HCT116 (cell line): ENCODE measurements around the gene MT1G. TPM values are rescaled to one million over a fixed set of nuclear protein-coding genes. Genes with fewer than 3 reads are reported as not detected.

ENCODE experiments used
- ATAC-seq: fragments of 200-7000 bp; cut with Tn5 transposase; 2 replicates; pipeline ENCODE4 v1.9.1; 2020; ENCODE audit warnings: mild to moderate bottlenecking, moderate library complexity
- BruUV-seq: library from RNA; stranded (reverse); fragments of 400-500 nt; replicated peaks from 2 replicates; lab custom pipeline; 2021; lab: Mats Ljungman, UMichigan
- CTCF ChIA-PET: fragments of 300-600 bp; sonication (Branson Sonifier 250); formaldehyde crosslinking; loops from one replicate; lab custom pipeline; 2021; ENCODE audit warnings: antibody characterized with exemption; lab: Charles Lee
- POLR2A ChIA-PET: fragments of 300-600, 350-600 bp; sonication (Branson Sonifier 250); formaldehyde crosslinking; loops from one replicate; lab custom pipeline; 2021; ENCODE audit warnings: antibody characterized with exemption; lab: Charles Lee
- RAD21 ChIA-PET, 2 experiments: fragments of 300-600 bp; sonication (Branson Sonifier 250); formaldehyde crosslinking; loops; one replicate each; lab custom pipeline; 2023; ENCODE audit warnings: low total read pairs in 2 of 2; ENCODE audit not compliant: uncharacterized antibody in 2 of 2, unreplicated experiment in 2 of 2, low non-redundant PET in 1 of 2; lab: Charles Lee
- DNase-seq: peaks from one replicate; pipeline ENCODE4 v3.0.0-alpha.2; 2010; ENCODE audit warnings: low read depth, low spot score
- H2AFZ ChIP-seq: fragments of 200-600 bp; shearing (Covaris generic), sonication (generic); 2 replicates; pipeline ENCODE4 v1.6.1; 2017; ENCODE audit warnings: low read depth, mixed run types, mixed read lengths, antibody characterized with exemption, low read length; ENCODE audit not compliant: poor library complexity, severe bottlenecking
- H3K27ac ChIP-seq: 2 replicates; pipeline ENCODE4 v1.5.1; 2012; ENCODE audit warnings: low read depth, low read length
- H3K27me3 ChIP-seq: fragments of 200-600 bp; sonication (generic); 2 replicates; pipeline ENCODE4 v1.6.1; 2016; ENCODE audit warnings: mixed run types, low read length, mixed read lengths; ENCODE audit not compliant: insufficient read depth
- H3K36me3 ChIP-seq, 2 experiments: fragments of 200-500 bp in 1 of 2; fragments of 200-600 bp in 1 of 2; sonication (Bioruptor generic) in 1 of 2; sonication (generic) in 1 of 2; 2 replicates each; pipeline versions ENCODE4 v1.5.1 to v1.6.1; 2014 to 2016; ENCODE audit warnings: low read length in 2 of 2, inconsistent platforms in 1 of 2, mixed read lengths in 1 of 2, mixed run types in 1 of 2; ENCODE audit not compliant: insufficient read depth in 2 of 2, control insufficient read depth in 1 of 2
- H3K4me1 ChIP-seq, 2 experiments: fragments of 200-600 bp in 1 of 2; sonication (generic) in 1 of 2; 2 replicates each; pipeline versions ENCODE4 v1.5.1 to v1.6.1; 2012 to 2017; ENCODE audit warnings: low read length in 2 of 2, inconsistent platforms in 1 of 2, mild to moderate bottlenecking in 1 of 2, mixed read lengths in 1 of 2, mixed run types in 1 of 2, moderate library complexity in 1 of 2; ENCODE audit not compliant: insufficient read depth in 2 of 2, control insufficient read depth in 1 of 2
- H3K4me2 ChIP-seq: fragments of 200-600 bp; sonication (generic); 2 replicates; pipeline ENCODE4 v1.6.1; 2017; ENCODE audit warnings: mixed run types, low read length, mixed read lengths
- H3K4me3 ChIP-seq, 2 experiments: fragments of 200-600 bp in 1 of 2; sonication (generic) in 1 of 2; replicated peaks in 1 of 2; 2 replicates each; pipeline ENCODE4 v1.5.1; 2011 to 2016; ENCODE audit warnings: low read length in 2 of 2, control low read depth in 1 of 2, low read depth in 1 of 2, mild to moderate bottlenecking in 1 of 2, mixed read lengths in 1 of 2, mixed run types in 1 of 2
- H3K79me2 ChIP-seq: fragments of 200-600 bp; sonication (generic); 2 replicates; pipeline ENCODE4 v1.6.1; 2017; ENCODE audit warnings: mild to moderate bottlenecking, mixed run types, low read length, moderate library complexity, mixed read lengths; ENCODE audit not compliant: insufficient read depth
- H3K9ac ChIP-seq: fragments of 200-600 bp; sonication (generic); 2 replicates; pipeline ENCODE4 v1.6.1; 2016; ENCODE audit warnings: low read length, mixed read lengths
- H3K9me2 ChIP-seq: fragments of 200-600 bp; sonication (generic), shearing (Covaris generic); 2 replicates; pipeline ENCODE4 v1.6.1; 2017; ENCODE audit warnings: mixed run types, mild to moderate bottlenecking, moderate library complexity; ENCODE audit not compliant: insufficient read depth
- H3K9me3 ChIP-seq, 2 experiments: fragments of 200-500 bp in 1 of 2; fragments of 200-600 bp in 1 of 2; sonication (Bioruptor generic) in 1 of 2; sonication (generic) in 1 of 2; 2 replicates each; pipeline ENCODE4 v1.6.1; 2014 to 2017; ENCODE audit warnings: low read length in 2 of 2, mixed read lengths in 2 of 2, inconsistent platforms in 1 of 2, low read depth in 1 of 2, mild to moderate bottlenecking in 1 of 2, mixed run types in 1 of 2, moderate library complexity in 1 of 2; ENCODE audit not compliant: control insufficient read depth in 1 of 2, insufficient read depth in 1 of 2
- H4K20me1 ChIP-seq: fragments of 200-600 bp; sonication (generic), shearing (Covaris generic); 2 replicates; pipeline ENCODE4 v1.6.1; 2017; ENCODE audit warnings: mixed run types, mild to moderate bottlenecking, moderate library complexity; ENCODE audit not compliant: insufficient read depth
- EZH2phosphoT487 ChIP-seq: fragments of 200-600 bp; IDR thresholded peaks from 2 replicates; pipeline ENCODE4 v1.6.1; 2018; ENCODE audit warnings: antibody characterized with exemption, borderline replicate concordance
- POLR2A ChIP-seq: IDR thresholded peaks from 2 replicates; pipeline ENCODE4 v1.7.0; 2011; ENCODE audit warnings: borderline replicate concordance; ENCODE audit not compliant: insufficient read depth, insufficient read length; ENCODE audit errors: extremely low read depth
- SP1 ChIP-seq: IDR thresholded peaks from 2 replicates; pipeline ENCODE4 v1.6.1; 2012; ENCODE audit warnings: low read depth
- ZFX ChIP-seq: fragments of 450-650 bp; IDR thresholded peaks from 2 replicates; pipeline ENCODE4 v1.6.1; 2017
- ZNF274 ChIP-seq: fragments of 200-500 bp; sonication (Bioruptor generic); IDR thresholded peaks from 2 replicates; pipeline ENCODE4 v1.6.1; 2014; ENCODE audit warnings: mild to moderate bottlenecking, low read depth, low read length, inconsistent platforms
- intact Hi-C: fragments of 100-400 bp; cut with micrococcal nuclease; formaldehyde crosslinking; loops from 2 replicates; pipeline ENCODE4 v1.10.0; 2022
- total RNA-seq: library from RNA; stranded (reverse); gene quantifications from one replicate; pipeline ENCODE4 v1.2.1, GENCODE V29; 2021; ENCODE audit not compliant: unreplicated experiment
- TF ChIP-seq, protein P1 (sequence below): IDR thresholded peaks from 2 replicates; pipeline ENCODE4 v1.6.1; 2012

Gene MT1G
- total RNA-seq, 1 experiment from 2014 or later, result 1.2 TPM

DNA sequence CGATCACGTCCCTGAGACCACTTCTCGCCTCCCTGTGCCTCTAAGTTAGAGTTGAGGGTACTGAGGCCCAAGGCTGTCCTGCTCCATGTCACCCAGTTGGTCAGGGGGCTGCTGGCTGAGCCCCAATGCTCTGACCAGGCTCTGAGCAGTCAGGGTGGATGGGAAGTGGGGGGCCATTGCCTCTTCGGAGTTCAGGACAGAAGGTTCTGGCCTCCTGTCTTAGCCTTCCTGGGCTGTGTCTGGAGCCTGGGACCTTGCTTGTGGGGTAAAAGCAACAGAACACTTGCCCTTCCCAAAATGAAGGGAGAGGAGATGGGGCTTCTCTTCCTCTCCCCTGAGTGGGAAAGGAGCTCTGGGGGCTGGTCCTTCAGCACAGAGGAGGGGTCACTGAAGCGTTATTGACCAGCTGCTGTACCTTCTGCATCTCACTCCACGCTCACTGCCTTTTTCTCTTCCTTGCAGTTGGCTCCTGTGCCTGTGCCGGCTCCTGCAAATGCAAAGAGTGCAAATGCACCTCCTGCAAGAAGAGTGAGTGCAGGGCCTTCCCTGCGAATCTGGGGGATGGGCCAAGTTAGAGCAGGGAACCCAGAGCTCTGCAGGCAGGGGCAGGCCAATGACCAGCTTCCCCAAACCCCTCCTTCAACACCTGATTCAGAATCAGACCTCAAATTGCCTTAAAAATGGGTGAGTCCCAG lies 15.0 kb upstream of the MT1G start:
- no peak for DNase-seq
- Histone ChIP-seq H3K4me3 (peak overlapping the region; percentile 67 to 81), H4K20me1 (no peaks in the 10 kb centered on the region)
- TF ChIP-seq ZNF274, result no peak
- no peak for TF ChIP-seq POLR2A
- TF ChIP-seq SP1, result no peak
- no peak for TF ChIP-seq ZFX
- no peak for TF ChIP-seq EZH2phosphoT487
- TF ChIP-seq, protein P1, sequence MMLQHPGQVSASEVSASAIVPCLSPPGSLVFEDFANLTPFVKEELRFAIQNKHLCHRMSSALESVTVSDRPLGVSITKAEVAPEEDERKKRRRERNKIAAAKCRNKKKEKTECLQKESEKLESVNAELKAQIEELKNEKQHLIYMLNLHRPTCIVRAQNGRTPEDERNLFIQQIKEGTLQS, result no peak
- TF ChIP-seq, all 23 proteins: peak for 0
- H3K27ac ChIP-seq, result peak overlapping the region; percentile 61
- ChIA-PET POLR2A (interaction anchor here (0.9 to 2.4 kb wide), 5 partner anchors 8 to 57 kb away, joined by 3 to 9 read pairs (median 5); partner anchors contain the start of gene MT1E), RAD21 (interaction anchor here in 1 of 2 experiments (1.1 kb wide), 1 partner anchor 29 kb away, joined by 3 read pairs; no protein-coding TSS in a partner anchor), CTCF (interaction anchor here (0.9 kb wide), 1 partner anchor 19 kb away, joined by 5 read pairs; no protein-coding TSS in a partner anchor)
- no peaks in the 10 kb centered on the region for H3K9me2 ChIP-seq
- intact Hi-C loops, result loop anchor here (2.0 to 5.0 kb wide), 4 partner anchors 26 to 1181 kb away; partner anchors contain the start of genes MT1E, MT1F and MT2A
- H2AFZ ChIP-seq, result no peak overlapping the region
- no peaks in the 10 kb centered on the region for H3K36me3 ChIP-seq
- H3K4me1 ChIP-seq, result peaks cover 13 to 32% of the 10 kb centered on the region in 2 experiments; a peak in 3 of 4 replicates
- 0 out of 2 replicates have a peak, but pooled peaks have one; percentile 1 for ATAC-seq
- H3K27me3 ChIP-seq, result no peaks in the 10 kb centered on the region
- peak overlapping the region; percentile 76 for H3K9ac ChIP-seq
- H3K9me3 ChIP-seq, result no peaks in the 10 kb centered on the region
- H3K79me2 ChIP-seq, result no peaks in the 10 kb centered on the region
- H3K4me2 ChIP-seq, result peak overlapping the region; percentile 96
- BruUV-seq, result TSS peak; percentile 92
